Measurements from ENCODE around the gene TNNI3. TPM values are rescaled to one million over a fixed set of nuclear protein-coding genes. Genes with fewer than 3 reads are reported as not detected.

The TNNI3 gene
- total and polyA plus RNA-seq, 9 of the 15 experiments (the other 6 are each of a cell fraction or from before 2014, with no cell fraction given): 4.7 to 158 (median 42.0) TPM

DNA sequence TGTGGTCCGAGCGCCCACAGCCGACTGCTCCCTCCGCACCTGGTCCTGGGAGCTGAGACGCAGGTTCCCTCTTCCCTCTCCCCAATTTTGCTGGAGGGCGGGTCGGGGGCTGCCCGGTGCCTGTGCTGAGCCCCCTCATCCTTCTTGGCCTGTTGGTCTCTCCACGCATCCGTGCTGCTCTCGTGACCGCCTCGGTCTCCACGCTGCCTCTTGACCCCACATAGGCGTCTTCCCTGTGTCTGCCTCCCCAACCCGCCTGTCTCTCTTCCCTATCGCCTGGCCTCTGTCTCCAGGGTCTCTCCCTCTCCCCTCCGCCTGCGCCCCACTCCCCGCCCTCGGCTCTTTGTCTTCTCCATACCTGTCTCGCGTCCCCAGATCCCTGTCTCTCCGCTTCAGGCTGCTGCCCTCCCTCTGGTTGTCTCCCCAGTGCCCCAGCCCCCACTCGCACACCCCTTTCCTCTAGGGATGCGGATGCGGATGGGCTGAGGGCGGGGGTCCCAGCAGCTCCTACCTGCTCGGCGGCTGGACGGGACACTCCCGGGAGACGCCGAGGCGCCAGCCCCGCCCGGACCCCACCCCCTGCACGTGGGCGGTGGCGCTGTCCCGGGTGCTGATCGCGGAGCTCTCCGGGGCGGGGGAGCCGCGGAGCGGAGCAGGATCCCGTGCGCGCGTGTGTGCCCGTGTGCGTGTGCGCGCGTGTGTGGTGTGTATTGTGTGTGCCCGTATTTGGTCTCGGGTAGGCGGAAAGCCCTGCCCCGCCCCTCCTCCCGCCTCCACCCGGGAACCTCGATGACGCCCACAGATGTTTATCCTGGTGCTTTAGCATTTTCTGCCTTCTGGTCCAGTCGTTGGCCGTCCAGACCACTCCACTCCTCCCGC, 22.3 kb upstream of the TNNI3 start, which contains the start of gene SYT5 (continued):
- peak; percentile 100 for TF ChIP-seq ARID4B (CRISPR knock-in tag; IDR thresholded peaks at IDR 0.05)
- no peak for TF ChIP-seq HNRNPK (IDR thresholded peaks at IDR 0.05; ENCODE audit: low read depth, low read length, poor library complexity, severe bottlenecking)
- no peak for TF ChIP-seq FUS (optimal IDR thresholded peaks at IDR 0.05; ENCODE audit: low read depth, low read length)
- no peak for TF ChIP-seq JUNB (CRISPR knock-in tag; conservative IDR thresholded peaks at IDR 0.05)
- no peak for TF ChIP-seq RBM22 (IDR thresholded peaks at IDR 0.05; ENCODE audit: low read depth, low read length, poor library complexity, severe bottlenecking)
- TF ChIP-seq HDAC8 (tag; IDR thresholded peaks at IDR 0.05): no peak
- TF ChIP-seq ZNF644 (tag; IDR thresholded peaks at IDR 0.05; ENCODE audit: low read depth): no peak
- 0 out of 2 replicates have a peak, but pooled peaks have one; percentile 20 for TF ChIP-seq FOXJ2 (tag; IDR thresholded peaks at IDR 0.05)
- no peak for TF ChIP-seq FIP1L1 (IDR thresholded peaks at IDR 0.05; ENCODE audit: low read depth, low read length, poor library complexity, severe bottlenecking)
- TF ChIP-seq, protein P1, sequence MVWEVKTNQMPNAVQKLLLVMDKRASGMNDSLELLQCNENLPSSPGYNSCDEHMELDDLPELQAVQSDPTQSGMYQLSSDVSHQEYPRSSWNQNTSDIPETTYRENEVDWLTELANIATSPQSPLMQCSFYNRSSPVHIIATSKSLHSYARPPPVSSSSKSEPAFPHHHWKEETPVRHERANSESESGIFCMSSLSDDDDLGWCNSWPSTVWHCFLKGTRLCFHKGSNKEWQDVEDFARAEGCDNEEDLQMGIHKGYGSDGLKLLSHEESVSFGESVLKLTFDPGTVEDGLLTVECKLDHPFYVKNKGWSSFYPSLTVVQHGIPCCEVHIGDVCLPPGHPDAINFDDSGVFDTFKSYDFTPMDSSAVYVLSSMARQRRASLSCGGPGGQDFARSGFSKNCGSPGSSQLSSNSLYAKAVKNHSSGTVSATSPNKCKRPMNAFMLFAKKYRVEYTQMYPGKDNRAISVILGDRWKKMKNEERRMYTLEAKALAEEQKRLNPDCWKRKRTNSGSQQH (CRISPR knock-in tag; IDR thresholded peaks at IDR 0.05): peak; percentile 43; the same call in 1 of the 2 replicates
- no peak for TF ChIP-seq COPS2 (conservative IDR thresholded peaks at IDR 0.05)
- peak in 1 of 2 experiments; percentile 79 for TF ChIP-seq AFF1 (IDR thresholded peaks at IDR 0.05; ENCODE audit: low read depth in 1 of 2, partially characterized antibody in 2 of 2)
- TF ChIP-seq FOXK1 (CRISPR knock-in tag; IDR thresholded peaks at IDR 0.05; ENCODE audit: borderline replicate concordance): peak; percentile 96
- peak; percentile 35; the same call in 1 of the 2 replicates for TF ChIP-seq GABPB1 (CRISPR knock-in tag; IDR thresholded peaks at IDR 0.05)
- TF ChIP-seq TCF7 (IDR thresholded peaks at IDR 0.05; ENCODE audit: borderline replicate concordance): no peak
- TF ChIP-seq TEAD4 (IDR thresholded peaks at IDR 0.05; ENCODE audit: low read length): no peak
- 0 out of 2 replicates have a peak, but pooled peaks have one; percentile 12 for TF ChIP-seq TEAD4 (CRISPR knock-in tag; IDR thresholded peaks at IDR 0.05; ENCODE audit: borderline replicate concordance)
